CD4-positive, CD25-positive, alpha-beta regulatory T cell (primary cell): ENCODE results near the gene GSTM3. TPM values are rescaled to one million over a fixed set of nuclear protein-coding genes. Genes with fewer than 3 reads are reported as not detected.

ENCODE experiments used
- ATAC-seq, 2 donors: fragments of 150-1000 bp; cut with Tn5 transposase; one replicate each; pipeline ENCODE4 v1.10.0; 2021; ENCODE audit warnings: low read depth in 2 of 2, moderate number of reproducible peaks in 2 of 2, moderate library complexity in 1 of 2
- DNase-seq, 3 donors: peaks; one replicate each; pipeline versions ENCODE4 v3.0.0 to v3.0.0-alpha.2; 2012 to 2022; ENCODE audit warnings: mixed read lengths in 1 of 3
- H3K27ac ChIP-seq: one replicate; pipeline ENCODE4 v1.7.0; 2013; ENCODE audit warnings: mild to moderate bottlenecking, low read length; ENCODE audit not compliant: insufficient read depth, poor library complexity, severe bottlenecking
- H3K27me3 ChIP-seq: one replicate; pipeline ENCODE4 v1.7.0; 2013; ENCODE audit warnings: low read length; ENCODE audit not compliant: control insufficient read depth, insufficient read depth
- H3K36me3 ChIP-seq: one replicate; pipeline ENCODE4 v1.7.0; 2013; ENCODE audit warnings: mild to moderate bottlenecking, low read length, moderate library complexity; ENCODE audit not compliant: control insufficient read depth, insufficient read depth
- H3K4me1 ChIP-seq: 2 replicates; pipeline ENCODE4 v1.7.0; 2013; ENCODE audit warnings: mild to moderate bottlenecking, low read length; ENCODE audit not compliant: insufficient read depth, control insufficient read depth, poor library complexity, severe bottlenecking
- H3K4me3 ChIP-seq: one replicate; pipeline ENCODE4 v1.7.0; 2013; ENCODE audit warnings: low read depth, mild to moderate bottlenecking, low read length, moderate library complexity
- H3K9me3 ChIP-seq, 2 experiments: 1 replicate in 1 of 2; 2 replicates in 1 of 2; pipeline ENCODE4 v1.7.0; 2013; ENCODE audit warnings: low read length in 2 of 2, mild to moderate bottlenecking in 1 of 2, moderate library complexity in 1 of 2; ENCODE audit not compliant: control insufficient read depth in 2 of 2
- H3K27ac Mint-ChIP-seq, 3 donors: one replicate each; pipeline ENCODE4 v1.8.0; 2020 to 2022; ENCODE audit warnings: mild to moderate bottlenecking in 3 of 3, mixed read lengths in 3 of 3, moderate library complexity in 2 of 3
- H3K27me3 Mint-ChIP-seq: one replicate; pipeline ENCODE4 v1.8.0; 2022; ENCODE audit warnings: mild to moderate bottlenecking, mixed read lengths
- H3K36me3 Mint-ChIP-seq: one replicate; pipeline ENCODE4 v1.8.0; 2020; ENCODE audit warnings: mixed read lengths
- H3K4me1 Mint-ChIP-seq, 4 donors: one replicate each; pipeline ENCODE4 v1.8.0; 2020 to 2022; ENCODE audit warnings: mixed read lengths in 4 of 4, mild to moderate bottlenecking in 1 of 4
- H3K4me3 Mint-ChIP-seq, 4 donors: one replicate each; pipeline ENCODE4 v1.8.0; 2020 to 2022; ENCODE audit warnings: mild to moderate bottlenecking in 4 of 4, mixed read lengths in 4 of 4, moderate library complexity in 3 of 4
- H3K9me3 Mint-ChIP-seq, 7 donors: one replicate each; pipeline ENCODE4 v1.8.0; 2020 to 2022; ENCODE audit warnings: mixed read lengths in 7 of 7, mild to moderate bottlenecking in 3 of 7, moderate library complexity in 2 of 7
- polyA plus RNA-seq, 4 donors: library from polyadenylated mRNA; unstranded; fragments of 300-500 nt; fragmentation: Illumina TruSeq; gene quantifications; one replicate each; pipeline ENCODE4 v1.2.3, GENCODE V29; 2021
- total RNA-seq: library from RNA; stranded (reverse); gene quantifications from one replicate; pipeline ENCODE4 v1.2.3, GENCODE V29; 2022

The GSTM3 gene
- total and polyA plus RNA-seq, 5 donors from 2014 or later, result 3.9 to 50.1 (median 48.6) TPM

DNA sequence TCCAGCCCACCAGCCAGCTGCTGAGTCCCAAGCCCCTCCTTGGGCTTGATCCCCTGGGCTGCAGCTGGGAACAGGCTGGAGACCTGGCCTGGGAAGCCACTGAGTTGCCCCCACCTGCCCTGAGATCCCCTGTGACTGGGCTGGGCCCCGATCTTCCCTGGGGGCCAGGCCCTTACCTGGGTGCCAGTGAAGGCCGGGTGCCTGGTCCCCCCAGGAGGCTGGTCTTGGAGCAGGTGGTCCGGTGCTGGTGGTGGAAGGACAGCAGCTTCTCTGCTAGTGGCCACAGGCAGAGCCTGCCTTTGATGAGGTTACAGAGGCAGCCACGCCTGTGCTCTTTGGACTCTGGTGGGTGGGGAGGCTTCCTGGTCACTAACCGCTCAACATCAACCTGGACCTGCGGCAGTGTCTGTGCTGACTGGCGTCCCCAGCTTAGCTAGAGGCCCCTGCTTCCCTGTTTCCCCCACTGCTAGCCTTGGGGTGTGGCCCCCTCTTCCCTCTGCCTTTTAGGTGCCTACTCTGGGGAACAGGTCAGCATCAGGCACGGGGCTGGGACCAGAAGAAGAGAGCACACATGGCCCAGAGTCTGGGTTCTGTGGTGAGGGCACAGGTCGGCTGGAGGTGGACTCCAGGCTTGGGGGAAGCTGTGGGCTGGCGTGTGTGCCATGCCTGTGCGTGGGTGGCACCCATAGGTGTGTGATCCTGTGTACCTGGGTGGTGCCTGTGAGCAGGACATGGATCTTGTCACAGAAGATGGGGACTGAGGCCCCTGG, 23.0 kb upstream of the GSTM3 start, which contains the start of gene EPS8L3:
EPS8L3 (minus strand) TSS at position 278 of the 770 bp plus-strand sequence. CDS start 2,174 bp downstream, outside the sequence.
- H3K4me1 Mint-ChIP-seq, result no peaks in the 10 kb centered on the region
- no peak within 1 kb of the TSS for H3K4me3 Mint-ChIP-seq
- H3K27me3 Mint-ChIP-seq, result no peaks in the 10 kb centered on the region
- ATAC-seq (no peak), DNase-seq (no peak)
- H3K27ac Mint-ChIP-seq, result peak within 1 kb of the TSS in 2 of 3 donors; percentile 53 to 74
- no peak within 1 kb of the TSS for H3K4me3 ChIP-seq
- no peaks in the 10 kb centered on the region for H3K36me3 Mint-ChIP-seq
- H3K4me1 ChIP-seq, result no peaks in the 10 kb centered on the region
- H3K36me3 ChIP-seq, result no peaks in the 10 kb centered on the region
- no peak within 1 kb of the TSS for H3K27ac ChIP-seq
- no peaks in the 10 kb centered on the region for H3K9me3 ChIP-seq
- H3K27me3 ChIP-seq, result no peaks in the 10 kb centered on the region
- H3K9me3 Mint-ChIP-seq, result peaks cover 0 to 1% (median 0%) of the 10 kb centered on the region in 7 donors

DNA sequence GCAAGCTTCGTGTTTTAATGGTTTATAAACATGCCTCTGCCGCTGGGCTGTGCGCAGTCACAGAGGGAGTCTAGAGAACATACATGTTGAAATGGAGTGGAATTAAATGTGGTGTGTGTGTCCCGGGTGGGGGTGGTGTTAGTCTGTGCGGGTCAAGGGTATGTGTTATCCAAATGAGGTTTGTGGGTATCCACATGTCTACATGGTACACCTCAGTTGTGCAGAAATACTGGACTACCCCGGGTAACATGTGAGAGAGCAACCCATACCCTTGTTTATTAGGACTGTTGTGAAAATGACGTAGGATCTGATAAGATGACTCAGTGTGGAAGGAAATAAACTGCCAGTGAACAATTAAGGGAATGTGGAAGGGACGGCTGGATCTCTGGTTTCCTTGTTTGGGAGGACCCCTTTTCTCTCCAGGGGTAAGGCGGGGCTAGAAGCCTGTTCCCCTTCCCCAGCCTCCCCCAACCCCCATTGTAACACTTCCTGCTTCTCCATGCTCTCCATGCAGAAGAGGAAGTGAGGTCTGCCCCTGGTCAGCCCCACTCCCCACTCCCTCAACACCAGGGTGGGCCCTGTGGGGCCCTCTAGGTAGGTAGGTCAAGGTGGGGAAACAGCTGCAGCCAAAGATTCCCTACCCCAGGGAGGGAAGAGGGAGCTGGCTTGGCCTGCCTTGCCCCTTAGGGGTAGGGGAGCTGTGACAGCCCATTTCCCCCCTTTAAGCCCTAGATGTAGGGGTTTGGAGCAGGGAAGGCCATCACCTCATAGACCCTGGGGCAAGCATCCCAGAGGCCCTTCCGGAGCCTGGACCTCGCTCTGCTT, 22.2 kb upstream of the GSTM3 start:
- no peaks in the 10 kb centered on the region for H3K27me3 ChIP-seq
- DNase-seq (no peak), ATAC-seq (no peak)
- H3K4me1 ChIP-seq, result no peaks in the 10 kb centered on the region
- no peak overlapping the region for H3K4me3 ChIP-seq
- peak overlapping the region in 1 of 3 donors; percentile 55 for H3K27ac Mint-ChIP-seq
- H3K36me3 Mint-ChIP-seq, result no peaks in the 10 kb centered on the region
- H3K27ac ChIP-seq, result no peak overlapping the region
- H3K4me3 Mint-ChIP-seq, result no peak overlapping the region
- H3K27me3 Mint-ChIP-seq, result no peaks in the 10 kb centered on the region
- H3K4me1 Mint-ChIP-seq, result no peaks in the 10 kb centered on the region
- no peaks in the 10 kb centered on the region for H3K9me3 ChIP-seq
- no peaks in the 10 kb centered on the region for H3K36me3 ChIP-seq
- peaks cover 0 to 1% (median 0%) of the 10 kb centered on the region in 7 donors for H3K9me3 Mint-ChIP-seq

DNA sequence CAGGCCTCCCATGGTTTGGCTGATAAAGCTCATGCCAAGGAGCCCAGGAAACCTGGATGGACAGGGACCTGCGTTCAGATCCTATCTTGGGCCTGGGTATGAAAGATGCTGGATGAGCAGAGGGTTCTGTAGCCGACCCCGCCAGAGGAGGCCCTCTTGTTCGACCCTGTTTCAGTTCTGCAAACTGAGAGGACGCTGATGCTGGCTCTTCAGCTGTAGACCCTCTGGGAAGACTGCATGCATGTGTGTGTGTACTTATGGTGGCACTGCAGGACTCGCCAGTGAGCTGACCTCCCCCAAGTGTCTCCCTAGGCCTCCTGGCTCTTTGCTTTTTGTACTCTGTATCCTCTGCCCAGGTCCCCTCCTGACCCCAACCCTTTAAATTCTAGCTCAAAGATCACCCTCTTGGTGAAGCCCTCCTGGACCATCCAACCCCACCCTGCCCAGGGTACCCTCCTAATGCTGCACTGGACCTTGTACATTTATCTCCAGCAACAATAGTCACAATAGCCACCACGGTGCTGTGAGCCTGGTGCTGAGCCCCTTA, 21.3 kb upstream of the GSTM3 start:
- Mint-ChIP-seq H3K36me3 (no peaks in the 10 kb centered on the region), H3K27ac (peak overlapping the region in 1 of 3 donors; percentile 48)

DNA sequence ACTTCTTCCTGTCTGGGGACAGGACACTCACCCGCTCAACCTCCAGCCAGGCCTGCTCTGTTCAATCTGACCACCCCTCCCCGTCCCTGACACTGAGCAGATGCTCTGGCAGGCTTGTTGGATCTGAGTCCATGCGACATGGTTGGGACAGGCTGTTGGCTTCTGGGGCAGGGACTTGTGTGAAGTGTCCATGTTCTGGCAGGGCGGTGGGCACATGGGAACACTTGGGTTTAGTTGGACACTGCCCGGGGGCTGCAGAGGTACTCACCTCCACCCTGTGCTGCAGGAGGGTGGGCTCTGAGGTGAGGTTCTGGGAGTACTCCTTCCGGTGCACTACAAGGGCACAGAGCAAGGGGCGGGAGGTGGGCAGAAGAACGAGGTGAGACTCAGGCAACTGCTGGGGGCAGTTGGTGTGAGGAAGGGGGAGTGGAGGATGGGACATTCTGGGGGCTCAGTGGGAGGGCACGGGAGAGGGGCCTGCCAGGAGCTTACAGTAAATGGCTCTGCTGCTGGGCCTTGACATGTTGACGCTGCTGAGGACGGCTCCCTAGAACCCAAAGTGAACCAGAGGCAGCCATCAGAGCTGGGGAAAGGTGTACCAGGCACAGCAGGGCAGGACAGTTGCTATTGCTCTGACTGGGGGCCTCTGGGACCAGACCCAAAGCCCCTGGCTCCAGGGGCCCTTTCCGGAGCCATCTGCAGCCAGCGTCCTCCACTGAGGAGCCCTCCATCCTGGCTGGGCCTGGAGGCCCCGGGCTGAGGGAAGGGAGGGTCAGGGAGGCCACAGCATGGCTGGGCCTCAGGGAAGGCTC, 20.6 kb upstream of the GSTM3 start:
- peak overlapping the region in 1 of 3 donors; percentile 38 for H3K27ac Mint-ChIP-seq
- H3K27me3 Mint-ChIP-seq, result no peaks in the 10 kb centered on the region
- H3K27me3 ChIP-seq, result no peaks in the 10 kb centered on the region
- H3K36me3 ChIP-seq, result no peaks in the 10 kb centered on the region
- no peak overlapping the region for H3K4me3 Mint-ChIP-seq
- DNase-seq, result no peak
- no peaks in the 10 kb centered on the region for H3K36me3 Mint-ChIP-seq
- H3K27ac ChIP-seq, result no peak overlapping the region
- H3K4me3 ChIP-seq, result no peak overlapping the region
- no peak for ATAC-seq
- no peaks in the 10 kb centered on the region for H3K9me3 ChIP-seq
- H3K4me1 ChIP-seq, result no peaks in the 10 kb centered on the region
- H3K4me1 Mint-ChIP-seq, result no peaks in the 10 kb centered on the region
- H3K9me3 Mint-ChIP-seq, result peaks cover 0 to 1% (median 0%) of the 10 kb centered on the region in 7 donors

More for the DNA sequence above, 21.3 kb upstream of the GSTM3 start:
- Histone ChIP-seq H3K27me3 (no peaks in the 10 kb centered on the region), H3K9me3 (no peaks in the 10 kb centered on the region), H3K4me3 (no peak overlapping the region), H3K36me3 (no peaks in the 10 kb centered on the region), H3K27ac (no peak overlapping the region), H3K4me1 (no peaks in the 10 kb centered on the region)
- peaks cover 0 to 1% (median 0%) of the 10 kb centered on the region in 7 donors for H3K9me3 Mint-ChIP-seq
- no peaks in the 10 kb centered on the region for H3K4me1 Mint-ChIP-seq
- H3K4me3 Mint-ChIP-seq, result no peak overlapping the region
- no peaks in the 10 kb centered on the region for H3K27me3 Mint-ChIP-seq
- ATAC-seq, result no peak
- DNase-seq, result no peak

- Mint-ChIP-seq H3K27ac (no peak overlapping the region), H3K36me3 (no peaks in the 10 kb centered on the region)
Measured at GRCh38 chr1:109760581-109761226, 19.9 kb upstream of the GSTM3 start.

GRCh38 chr1:109759513-109760334, 18.9 kb upstream of the GSTM3 start:
- Mint-ChIP-seq H3K36me3 (no peaks in the 10 kb centered on the region), H3K27me3 (no peaks in the 10 kb centered on the region), H3K4me1 (no peaks in the 10 kb centered on the region), H3K9me3 (peaks cover 0 to 1% (median 0%) of the 10 kb centered on the region in 7 donors), H3K27ac (no peak overlapping the region), H3K4me3 (no peak overlapping the region)
- no peaks in the 10 kb centered on the region for H3K4me1 ChIP-seq
- no peak for ATAC-seq
- DNase-seq, result no peak
- no peaks in the 10 kb centered on the region for H3K9me3 ChIP-seq
- no peaks in the 10 kb centered on the region for H3K36me3 ChIP-seq
- no peaks in the 10 kb centered on the region for H3K27me3 ChIP-seq
- H3K4me3 ChIP-seq, result no peak overlapping the region
- no peak overlapping the region for H3K27ac ChIP-seq

More at GRCh38 chr1:109760581-109761226, 19.9 kb upstream of the GSTM3 start:
- Histone ChIP-seq H3K27me3 (no peaks in the 10 kb centered on the region), H3K36me3 (no peaks in the 10 kb centered on the region), H3K4me1 (no peaks in the 10 kb centered on the region), H3K4me3 (no peak overlapping the region), H3K27ac (no peak overlapping the region), H3K9me3 (no peaks in the 10 kb centered on the region)
- ATAC-seq (no peak), DNase-seq (no peak)
- H3K4me3 Mint-ChIP-seq, result no peak overlapping the region
- peaks cover 0 to 1% (median 0%) of the 10 kb centered on the region in 7 donors for H3K9me3 Mint-ChIP-seq
- H3K4me1 Mint-ChIP-seq, result no peaks in the 10 kb centered on the region
- no peaks in the 10 kb centered on the region for H3K27me3 Mint-ChIP-seq
